Measurements from ENCODE around the gene PRIMA1.

- TF ChIP-seq CTCF (IDR thresholded peaks at IDR 0.05 in 2 of 3, conservative IDR thresholded peaks at IDR 0.05 in 1 of 3; ENCODE audit: insufficient read depth in 2 of 3, low read depth in 1 of 3, low read length in 3 of 3) (peak in 2 of 3 experiments; percentile 38 to 69; a peak in 5 of 6 replicates), RAD51 (IDR thresholded peaks at IDR 0.05; ENCODE audit: borderline replicate concordance, low read depth) (no peak), NRF1 (conservative IDR thresholded peaks at IDR 0.05 in 1 of 2, IDR thresholded peaks at IDR 0.05 in 1 of 2) (no peak), CHD7 (IDR thresholded peaks at IDR 0.05; ENCODE audit: low read depth, low read length) (no peak), ZZZ3 (IDR thresholded peaks at IDR 0.05) (no peak), USF2 (CRISPR knock-in tag; IDR thresholded peaks at IDR 0.05) (no peak), HDGF (IDR thresholded peaks at IDR 0.05) (no peak), NCOR1 (IDR thresholded peaks at IDR 0.05) (no peak), ZC3H4 (CRISPR knock-in tag; IDR thresholded peaks at IDR 0.05; ENCODE audit: borderline replicate concordance) (no peak), RAD21 (CRISPR knock-in tag; conservative IDR thresholded peaks at IDR 0.05 in 1 of 2, IDR thresholded peaks at IDR 0.05 in 1 of 2) (no peak), ERF (CRISPR knock-in tag; IDR thresholded peaks at IDR 0.05) (no peak)
Measured at GRCh38 chr14:93691042-93691780, 97.1 kb downstream of the PRIMA1 start.
